RCC 7860 (cell line): Measurements from ENCODE around the gene SKOR1.

ENCODE experiments used
- DNase-seq: peaks from one replicate; pipeline ENCODE4 v3.0.0-alpha.2; 2015; ENCODE audit warnings: low spot score
- FAIRE-seq: peaks from 2 replicates; lab custom pipeline; 2012; peaks lifted over from hg19 to GRCh38; lab: Jason Lieb, UNC

Gene SKOR1

DNA sequence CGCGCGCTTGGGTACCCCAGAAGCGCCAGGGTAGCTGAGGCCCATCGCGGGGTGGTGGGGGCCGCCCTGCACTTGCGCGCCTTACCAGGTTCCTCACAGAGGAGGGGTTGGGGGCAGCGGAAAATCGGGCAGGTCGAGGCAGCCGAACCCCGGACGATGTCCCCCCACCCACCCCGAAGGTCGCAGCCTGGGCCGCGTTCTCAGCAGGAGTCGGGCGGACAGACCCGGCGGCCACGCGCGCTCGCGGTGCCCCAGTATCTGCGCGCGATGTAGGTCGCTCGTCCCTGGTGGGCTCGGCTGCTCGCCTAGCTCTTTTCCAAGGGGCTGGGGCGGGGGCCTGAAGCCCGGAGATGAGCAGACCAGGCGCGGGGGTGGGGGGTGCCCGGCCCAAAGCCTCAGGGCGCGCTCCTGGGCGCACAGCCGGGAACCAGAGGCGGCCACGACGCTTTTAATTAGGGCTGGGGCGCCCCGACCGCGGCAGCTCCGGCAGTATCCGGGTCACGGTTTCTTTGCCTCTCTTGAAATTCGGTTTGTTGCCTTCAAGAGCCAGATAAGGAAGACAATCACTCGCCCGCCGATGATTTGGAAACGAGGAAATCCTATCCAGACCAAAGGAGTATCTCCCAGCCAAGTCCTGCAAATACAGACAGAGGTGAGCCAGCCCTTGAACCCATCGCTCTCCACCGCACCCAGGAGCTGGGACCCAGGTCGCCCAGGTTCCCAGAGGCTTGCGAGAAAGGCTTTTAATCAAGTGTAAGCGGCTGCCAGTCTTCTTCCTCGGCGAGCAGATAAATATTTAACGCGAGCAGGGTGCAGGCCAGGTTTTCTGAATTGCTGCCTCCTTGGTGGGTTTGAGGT lies 4.6 kb downstream of the SKOR1 start:
- no peak for DNase-seq
- no peak for FAIRE-seq

- FAIRE-seq (no peak), DNase-seq (no peak)
Measured at GRCh38 chr15:67831363-67831762, 6.1 kb downstream of the SKOR1 start.

DNA sequence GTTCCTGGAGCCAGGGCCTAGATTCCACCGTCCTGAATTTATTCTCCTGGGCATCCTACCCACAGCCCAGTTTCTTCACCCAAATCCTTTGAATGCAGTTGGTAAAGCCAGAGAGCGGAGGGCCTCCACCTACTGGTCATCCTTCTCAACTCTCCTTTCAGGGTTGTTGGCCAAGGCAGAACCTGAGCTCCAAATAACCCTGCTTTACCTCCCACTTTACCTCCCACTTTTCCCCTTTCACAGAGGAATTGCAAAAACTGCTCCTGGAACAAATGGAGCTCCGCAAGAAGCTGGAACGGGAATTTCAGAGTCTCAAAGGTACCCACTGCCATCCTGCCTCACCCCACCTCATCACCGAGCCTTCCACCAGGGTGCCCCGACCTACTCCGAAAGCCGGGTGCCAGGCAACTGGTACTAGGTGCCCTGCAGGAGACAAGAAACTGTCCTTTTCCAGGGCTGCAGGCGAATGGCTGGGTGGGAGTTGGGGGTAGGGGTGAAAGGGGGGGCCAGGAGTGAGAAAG lies 6.8 kb downstream of the SKOR1 start:
- DNase-seq: no peak
- FAIRE-seq: no peak

- DNase-seq (no peak), FAIRE-seq (no peak)
Measured at GRCh38 chr15:67832897-67833709, 7.8 kb downstream of the SKOR1 start.

GRCh38 chr15:67833710-67834511 lies 8.6 kb downstream of the SKOR1 start:
- FAIRE-seq (no peak), DNase-seq (no peak)

- no peak for DNase-seq
- no peak for FAIRE-seq
Measured at GRCh38 chr15:67834581-67835296, 9.4 kb downstream of the SKOR1 start.

- DNase-seq: no peak
- FAIRE-seq: no peak
Measured at GRCh38 chr15:67835297-67836133, 10.2 kb downstream of the SKOR1 start.

- FAIRE-seq: no peak
- no peak for DNase-seq
Measured at GRCh38 chr15:67836134-67836455, 10.8 kb downstream of the SKOR1 start.

DNA sequence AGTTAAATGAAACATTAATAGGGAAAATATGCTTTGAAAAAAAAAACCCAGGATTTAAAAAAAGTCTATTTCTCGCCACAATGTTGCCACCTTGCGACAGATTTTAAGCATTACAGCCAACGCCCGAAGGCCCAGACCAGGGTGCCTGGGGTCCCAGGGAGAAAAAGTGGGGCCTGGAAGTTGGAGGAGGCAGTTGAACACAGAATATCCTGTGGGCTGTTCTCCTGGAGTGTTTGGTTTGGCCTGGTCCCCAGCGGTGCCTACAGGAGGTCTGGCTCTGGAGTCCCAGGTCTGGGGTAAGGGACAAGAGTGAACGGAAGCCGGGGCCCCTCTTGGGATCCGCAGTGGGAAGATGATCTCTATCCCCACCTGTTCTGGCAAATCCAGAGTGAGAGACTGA lies 11.2 kb downstream of the SKOR1 start:
- FAIRE-seq (no peak), DNase-seq (no peak)

DNA sequence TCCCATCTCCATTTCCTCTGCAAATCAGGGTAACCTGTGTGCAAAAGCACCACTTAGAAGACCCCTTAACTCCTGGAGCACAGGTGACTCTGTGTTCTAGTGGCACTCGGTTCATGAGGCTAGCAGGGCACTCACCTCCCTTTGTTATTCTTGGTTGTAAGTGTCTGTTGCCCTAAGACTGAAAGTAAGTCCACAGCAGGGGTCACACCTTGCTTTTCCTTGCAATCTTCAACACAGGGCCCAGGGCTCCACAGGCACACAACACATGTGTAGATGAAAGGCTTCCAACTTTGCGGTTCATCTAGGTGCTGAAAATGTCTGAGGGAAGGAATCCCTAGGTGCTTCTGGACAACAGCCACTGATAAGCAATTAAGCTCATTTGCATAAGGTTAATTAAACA lies 11.6 kb downstream of the SKOR1 start:
- DNase-seq (no peak), FAIRE-seq (no peak)

GRCh38 chr15:67838789-67839332 lies 13.6 kb downstream of the SKOR1 start:
- FAIRE-seq: no peak
- no peak for DNase-seq

DNA sequence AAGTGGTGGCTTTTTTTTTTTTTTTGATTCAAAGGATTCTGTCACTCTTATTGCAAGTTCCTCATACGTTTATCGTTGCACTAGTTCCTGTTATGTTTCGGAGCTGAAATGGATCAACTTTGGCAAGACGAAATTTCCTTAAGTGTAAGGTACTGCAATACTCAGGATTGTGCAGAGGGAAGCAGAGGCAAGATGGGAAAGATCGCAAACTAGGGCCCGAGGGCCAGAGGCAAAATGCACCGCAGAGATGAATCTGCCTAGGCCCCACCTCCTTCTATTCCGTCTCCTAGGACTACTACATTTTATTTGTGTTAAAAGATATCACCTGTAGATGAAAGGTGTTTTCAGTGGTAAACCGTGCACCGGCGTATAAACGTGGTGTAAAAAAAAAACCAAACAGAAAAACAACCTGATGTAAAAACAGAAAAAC lies 14.2 kb downstream of the SKOR1 start:
- DNase-seq: no peak
- no peak for FAIRE-seq

DNA sequence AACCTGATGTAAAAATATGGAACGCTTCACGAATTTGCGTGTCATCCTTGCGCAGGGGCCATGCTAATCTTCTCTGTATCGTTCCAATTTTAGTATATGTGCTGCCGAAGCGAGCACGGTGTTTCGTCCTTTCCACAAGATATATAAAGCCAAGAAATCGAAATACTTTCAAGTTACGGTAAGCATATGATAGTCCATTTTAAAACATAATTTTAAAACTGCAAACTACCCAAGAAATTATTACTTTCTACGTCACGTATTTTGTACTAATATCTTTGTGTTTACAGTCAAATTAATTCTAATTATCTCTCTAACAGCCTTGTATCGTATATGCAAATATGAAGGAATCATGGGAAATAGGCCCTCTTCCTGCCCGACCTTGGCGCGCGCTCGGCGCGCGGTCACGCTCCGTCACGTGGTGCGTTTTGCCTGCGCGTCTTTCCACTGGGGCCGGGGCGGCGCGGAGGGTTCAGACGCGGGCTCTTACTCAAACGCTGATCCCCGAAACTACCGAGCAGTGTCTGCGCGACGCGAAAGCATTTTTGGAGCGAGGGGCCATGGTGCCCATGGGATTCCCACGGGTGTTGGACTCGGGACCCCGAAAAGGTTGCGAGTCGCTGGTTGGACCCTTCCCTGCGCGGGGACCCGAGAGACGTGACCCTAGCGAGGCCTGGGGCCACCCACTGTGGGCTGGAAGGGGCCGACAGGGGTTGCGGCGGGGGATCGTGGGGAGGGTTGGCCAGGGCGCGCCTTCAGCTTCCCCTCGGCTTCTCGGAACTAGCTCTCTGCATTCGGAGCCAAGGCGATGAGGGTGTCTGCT lies 14.8 kb downstream of the SKOR1 start, which contains the start of gene RNU6-1:
Gene RNU6-1 (minus strand): TSS at position 117 of the 820 bp plus-strand sequence.
- DNase-seq (peak; percentile 91), FAIRE-seq (peak; percentile 75)

- FAIRE-seq: no peak
Measured at GRCh38 chr15:67840749-67841512, 15.6 kb downstream of the SKOR1 start.

GRCh38 chr15:67841513-67841762 lies 16.1 kb downstream of the SKOR1 start:
- DNase-seq (no peak), FAIRE-seq (no peak)

More at GRCh38 chr15:67840749-67841512, 15.6 kb downstream of the SKOR1 start:
- no peak for DNase-seq

- DNase-seq: no peak
- no peak for FAIRE-seq
Measured at GRCh38 chr15:67843092-67843501, 17.8 kb downstream of the SKOR1 start.

DNA sequence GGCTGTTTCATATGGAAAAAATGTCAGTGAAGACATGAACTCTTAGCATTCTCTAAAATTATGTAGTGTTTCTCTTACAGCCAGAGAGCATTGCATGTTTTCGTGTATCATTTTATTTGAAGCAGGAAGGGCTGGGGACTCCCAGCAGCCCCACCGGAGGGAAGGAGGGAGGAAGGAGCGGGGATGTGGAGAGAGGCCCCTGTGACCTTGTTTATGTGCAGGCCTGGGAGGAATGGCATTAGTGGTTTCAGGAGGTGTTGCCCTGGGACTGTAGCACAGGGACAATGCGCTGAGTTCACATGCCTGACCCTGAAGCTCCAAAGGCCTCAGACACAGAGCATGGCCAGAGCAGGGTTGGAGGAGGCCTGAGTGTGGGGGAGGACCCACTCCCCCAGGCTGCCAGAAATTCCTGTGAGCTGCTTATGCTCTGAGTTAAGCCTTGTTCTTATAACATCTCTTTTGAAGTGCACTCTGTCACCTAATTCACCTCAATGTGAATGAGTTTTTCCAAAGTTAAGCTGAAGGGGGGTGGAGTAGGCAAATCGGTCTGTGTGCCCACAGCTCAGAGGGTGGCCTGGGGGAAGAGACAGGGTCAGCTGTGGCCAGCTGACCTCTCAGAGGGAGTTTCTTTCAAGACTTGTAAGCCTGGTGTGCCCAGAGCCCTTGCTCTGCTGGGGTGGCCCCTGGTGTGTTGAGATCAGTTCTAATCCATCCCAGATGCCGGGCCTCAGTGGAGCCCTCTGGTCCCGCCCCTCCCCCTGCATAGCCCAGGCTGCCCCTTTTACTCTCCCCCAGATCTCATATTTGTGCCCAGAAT lies 18.5 kb downstream of the SKOR1 start:
- DNase-seq: peak; percentile 75
- no peak for FAIRE-seq
